Stimulated activated CD8-positive, alpha-beta memory T cell treated with anti-CD3 and anti-CD28 coated beads, Interleukin-4, amount 100 ng/mL, for 4 hours (primary cell): Measurements from ENCODE around the gene IL34.
"Not testable (repeated sequence)": the region's sequence is repeated elsewhere in the genome, so short reads cannot be mapped to it uniquely, and the experiment has no call there.

Source experiments
- DNase-seq, 2 donors: peaks; one replicate each; pipeline ENCODE4 v3.0.0-alpha.2; 2020; ENCODE audit warnings: low read depth in 2 of 2, low spot score in 1 of 2

Gene IL34

GRCh38 chr16:70646260-70647241, at the start of gene IL34:
Gene IL34, plus strand, starts transcription at chr16:70646559. Its CDS starts 389 bp downstream, at chr16:70646948.
- DNase-seq: no peak

GRCh38 chr16:70597135-70597835, 49.1 kb upstream of the IL34 start:
- no peak for DNase-seq

GRCh38 chr16:70598937-70599503, 47.3 kb upstream of the IL34 start:
- DNase-seq: no peak

GRCh38 chr16:70600730-70601129, 45.6 kb upstream of the IL34 start:
- no peak for DNase-seq

GRCh38 chr16:70601576-70602575, 44.5 kb upstream of the IL34 start:
- DNase-seq: no peak

GRCh38 chr16:70602831-70603230, 43.5 kb upstream of the IL34 start:
- DNase-seq: no peak

- no peak for DNase-seq
Measured at GRCh38 chr16:70604407-70605282, 41.7 kb upstream of the IL34 start.

- DNase-seq: no peak
Measured at GRCh38 chr16:70605283-70605657, 41.1 kb upstream of the IL34 start.

GRCh38 chr16:70608521-70608920, 37.8 kb upstream of the IL34 start:
- DNase-seq: no peak

- no peak for DNase-seq
Measured at GRCh38 chr16:70610273-70611223, 35.8 kb upstream of the IL34 start.

GRCh38 chr16:70611224-70611598, 35.1 kb upstream of the IL34 start:
- no peak for DNase-seq

GRCh38 chr16:70611785-70612303, 34.5 kb upstream of the IL34 start:
- DNase-seq: no peak

GRCh38 chr16:70612931-70613330, 33.4 kb upstream of the IL34 start:
- DNase-seq: no peak

GRCh38 chr16:70614208-70614951, 32.0 kb upstream of the IL34 start:
- no peak for DNase-seq

GRCh38 chr16:70615945-70616344, 30.4 kb upstream of the IL34 start:
- no peak for DNase-seq

- not testable (repeated sequence) for DNase-seq
Measured at GRCh38 chr16:70621864-70622263, 24.5 kb upstream of the IL34 start.

- DNase-seq: no peak
Measured at GRCh38 chr16:70627696-70628095, 18.7 kb upstream of the IL34 start.
